Hepatocyte (in vitro differentiated cells): ENCODE results near the gene CENPQ. TPM values are rescaled to one million over a fixed set of nuclear protein-coding genes. Genes with fewer than 3 reads are reported as not detected.

ENCODE experiments used
- DNase-seq: peaks from one replicate; pipeline ENCODE4 v3.0.0-alpha.2; 2016; ENCODE audit warnings: low spot score
- H2AFZ ChIP-seq: fragments of 200-600 bp; sonication (generic); 2 replicates; pipeline ENCODE4 v1.6.0; 2016; ENCODE audit warnings: antibody characterized with exemption, mild to moderate bottlenecking
- H3K27ac ChIP-seq: fragments of 200-600 bp; sonication (generic); 2 replicates; pipeline ENCODE4 v1.5.1; 2016; ENCODE audit warnings: mild to moderate bottlenecking
- H3K27me3 ChIP-seq: fragments of 200-600 bp; sonication (generic); 2 replicates; pipeline ENCODE4 v1.6.1; 2016
- H3K36me3 ChIP-seq: fragments of 200-600 bp; sonication (generic); replicated peaks from 2 replicates; pipeline ENCODE4 v1.5.1; 2016; ENCODE audit warnings: low read depth; ENCODE audit not compliant: insufficient read depth
- H3K4me1 ChIP-seq: fragments of 200-600 bp; sonication (generic); 2 replicates; pipeline ENCODE4 v1.5.1; 2016; ENCODE audit warnings: mild to moderate bottlenecking, moderate library complexity; ENCODE audit not compliant: insufficient read depth
- H3K4me2 ChIP-seq: fragments of 200-600 bp; sonication (generic); 2 replicates; pipeline ENCODE4 v1.6.0; 2016
- H3K4me3 ChIP-seq: fragments of 200-600 bp; sonication (generic); 2 replicates; pipeline ENCODE4 v1.5.1; 2016; ENCODE audit warnings: mild to moderate bottlenecking
- H3K79me2 ChIP-seq: fragments of 200-600 bp; sonication (generic); 2 replicates; pipeline ENCODE4 v1.6.0; 2017; ENCODE audit warnings: mild to moderate bottlenecking
- H3K9me2 ChIP-seq: fragments of 200-600 bp; sonication (generic); replicated peaks from 2 replicates; pipeline ENCODE4 v1.6.0; 2017; ENCODE audit warnings: mild to moderate bottlenecking; ENCODE audit not compliant: insufficient read depth
- H3K9me3 ChIP-seq: fragments of 200-600 bp; sonication (generic); 2 replicates; pipeline ENCODE4 v1.5.1; 2016; ENCODE audit warnings: low read depth, mild to moderate bottlenecking
- H4K20me1 ChIP-seq: fragments of 200-600 bp; sonication (generic); 2 replicates; pipeline ENCODE4 v1.6.0; 2016; ENCODE audit warnings: mild to moderate bottlenecking; ENCODE audit not compliant: insufficient read depth, poor library complexity, severe bottlenecking
- EZH2 ChIP-seq: fragments of 200-600 bp; sonication (generic); IDR thresholded peaks from 2 replicates; pipeline ENCODE4 v1.6.1; 2016; ENCODE audit warnings: antibody characterized with exemption, mild to moderate bottlenecking, borderline replicate concordance
- EZH2phosphoT487 ChIP-seq: fragments of 200-600 bp; sonication (generic); IDR thresholded peaks from one replicate; pipeline ENCODE4 v1.6.1; 2018; ENCODE audit warnings: antibody characterized with exemption, mild to moderate bottlenecking, low read depth, moderate library complexity; ENCODE audit not compliant: unreplicated experiment, severe bottlenecking
- WGBS: methylation state at CpG from one replicate; pipeline ENCODE4 v1.1.6; 2016; ENCODE audit warnings: low lambda C conversion rate; ENCODE audit errors: missing lambda C conversion rate; 5-methylcytosine and 5-hydroxymethylcytosine counted together
- polyA plus RNA-seq: library from polyadenylated mRNA; unstranded; fragments of >200 nt; fragmentation: Nextera tagmentation; extraction: Ambion mirVana; gene quantifications from 2 replicates; pipeline ENCODE4 v1.2.1, GENCODE V29; 2016
- total RNA-seq: library from RNA; depleted of rRNA; stranded (reverse); fragments of >200 nt; gene quantifications from 2 replicates; pipeline ENCODE4 v1.2.3, GENCODE V29; 2014
- TF ChIP-seq, protein P1 (sequence below): fragments of 200-600 bp; sonication (generic); IDR thresholded peaks from 2 replicates; pipeline ENCODE4 v1.5.1; 2016; ENCODE audit warnings: antibody characterized with exemption, mild to moderate bottlenecking; ENCODE audit not compliant: poor library complexity

Gene CENPQ
- total and polyA plus RNA-seq, 2 experiments from 2014 or later, result 4.4 to 5.0 TPM

DNA sequence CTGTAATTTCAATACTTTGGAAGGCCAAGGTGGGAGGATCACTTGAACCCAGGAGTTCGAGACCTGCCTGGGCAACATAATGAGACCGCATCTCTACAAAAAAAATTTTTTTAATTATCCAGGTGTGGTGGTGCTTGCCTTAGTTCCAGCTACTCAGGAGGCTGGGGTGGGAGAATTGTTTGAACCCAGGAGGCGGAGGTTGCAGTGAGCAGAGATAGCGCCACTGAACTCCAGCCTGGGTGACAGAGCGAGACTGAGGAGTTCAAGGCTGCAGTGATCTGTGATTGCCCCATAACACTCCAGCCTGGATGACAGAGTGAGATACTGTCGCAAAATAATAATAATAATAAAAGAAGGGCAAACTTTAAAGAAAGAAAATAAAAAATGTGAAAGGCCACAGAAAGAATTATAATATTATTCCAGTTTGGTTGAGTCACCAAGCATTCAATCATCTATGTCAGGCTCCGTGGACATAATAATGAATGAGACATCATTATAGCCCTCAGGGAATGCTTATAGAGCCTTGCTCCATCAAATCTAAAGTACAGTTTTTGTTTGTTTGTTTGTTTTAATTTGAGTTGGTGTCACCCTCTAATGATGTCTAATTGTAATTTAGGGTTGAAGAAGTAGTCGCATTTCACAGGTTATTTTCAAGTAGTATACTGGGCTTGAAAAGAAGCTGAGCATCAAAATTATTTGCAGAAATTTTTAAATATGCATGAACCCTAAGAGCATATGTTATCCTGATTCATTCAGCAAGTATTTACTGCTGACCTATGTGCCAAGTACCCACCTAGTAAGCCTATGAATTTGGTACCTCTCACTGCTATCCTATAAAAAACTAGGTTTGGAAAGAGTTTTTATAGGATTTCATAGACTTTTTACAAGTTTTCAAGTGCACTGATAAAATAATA, 51.7 kb downstream of the CENPQ start:
- H3K4me3 ChIP-seq, result no peak overlapping the region
- H3K36me3 ChIP-seq, result no peaks in the 10 kb centered on the region
- H3K4me2 ChIP-seq, result no peak overlapping the region
- H3K27me3 ChIP-seq, result no peaks in the 10 kb centered on the region
- TF ChIP-seq EZH2phosphoT487, result no peak
- TF ChIP-seq EZH2, result no peak
- TF ChIP-seq, protein P1, sequence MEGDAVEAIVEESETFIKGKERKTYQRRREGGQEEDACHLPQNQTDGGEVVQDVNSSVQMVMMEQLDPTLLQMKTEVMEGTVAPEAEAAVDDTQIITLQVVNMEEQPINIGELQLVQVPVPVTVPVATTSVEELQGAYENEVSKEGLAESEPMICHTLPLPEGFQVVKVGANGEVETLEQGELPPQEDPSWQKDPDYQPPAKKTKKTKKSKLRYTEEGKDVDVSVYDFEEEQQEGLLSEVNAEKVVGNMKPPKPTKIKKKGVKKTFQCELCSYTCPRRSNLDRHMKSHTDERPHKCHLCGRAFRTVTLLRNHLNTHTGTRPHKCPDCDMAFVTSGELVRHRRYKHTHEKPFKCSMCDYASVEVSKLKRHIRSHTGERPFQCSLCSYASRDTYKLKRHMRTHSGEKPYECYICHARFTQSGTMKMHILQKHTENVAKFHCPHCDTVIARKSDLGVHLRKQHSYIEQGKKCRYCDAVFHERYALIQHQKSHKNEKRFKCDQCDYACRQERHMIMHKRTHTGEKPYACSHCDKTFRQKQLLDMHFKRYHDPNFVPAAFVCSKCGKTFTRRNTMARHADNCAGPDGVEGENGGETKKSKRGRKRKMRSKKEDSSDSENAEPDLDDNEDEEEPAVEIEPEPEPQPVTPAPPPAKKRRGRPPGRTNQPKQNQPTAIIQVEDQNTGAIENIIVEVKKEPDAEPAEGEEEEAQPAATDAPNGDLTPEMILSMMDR, result no peak
- no peaks in the 10 kb centered on the region for H4K20me1 ChIP-seq
- H3K4me1 ChIP-seq, result no peaks in the 10 kb centered on the region
- no peak overlapping the region for H3K27ac ChIP-seq
- WGBS, result 76% methylated on average over 8 of the region's 8 CpGs
- H3K9me2 ChIP-seq, result no peaks in the 10 kb centered on the region
- no peaks in the 10 kb centered on the region for H3K79me2 ChIP-seq
- H2AFZ ChIP-seq, result no peak overlapping the region
- H3K9me3 ChIP-seq, result no peaks in the 10 kb centered on the region
- DNase-seq, result no peak

DNA sequence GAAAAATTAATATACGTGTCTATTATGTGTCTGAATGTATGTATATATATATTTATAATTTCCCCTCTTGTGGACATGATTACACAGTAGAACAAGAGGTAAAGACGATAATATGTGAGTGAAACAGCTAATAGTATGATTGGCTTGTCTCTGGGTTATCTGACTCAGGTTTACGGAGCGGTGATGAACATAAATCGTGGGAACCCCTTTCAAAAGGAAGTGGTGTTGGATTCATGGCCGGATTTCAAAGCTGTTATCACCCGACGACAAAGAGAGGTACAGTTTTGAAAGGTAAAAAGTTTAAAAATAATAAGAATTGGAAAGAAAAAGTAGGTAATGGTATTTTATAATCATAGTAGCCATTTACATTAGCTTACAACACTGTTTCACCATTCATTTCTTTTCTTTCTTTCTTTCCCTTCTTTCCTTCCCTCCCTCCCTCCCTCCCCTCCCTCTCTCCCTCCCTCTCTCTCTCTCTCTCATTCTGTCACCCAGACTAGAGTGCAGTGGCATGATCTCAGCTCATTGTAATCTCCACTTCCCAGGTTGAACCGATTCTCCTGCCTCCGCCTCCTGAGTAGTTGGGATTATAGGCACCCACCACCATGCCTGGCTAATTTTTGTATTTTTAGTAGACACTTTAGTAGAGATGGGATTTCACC, 52.4 kb downstream of the CENPQ start:
- TF ChIP-seq EZH2, result no peak
- TF ChIP-seq, protein P1, result no peak
- no peak for TF ChIP-seq EZH2phosphoT487
- H3K9me3 ChIP-seq, result no peaks in the 10 kb centered on the region
- no peak overlapping the region for H3K27ac ChIP-seq
- H3K4me1 ChIP-seq, result no peaks in the 10 kb centered on the region
- DNase-seq, result no peak
- no peak overlapping the region for H3K4me3 ChIP-seq
- H4K20me1 ChIP-seq, result no peaks in the 10 kb centered on the region
- H3K27me3 ChIP-seq, result no peaks in the 10 kb centered on the region
- H2AFZ ChIP-seq, result no peak overlapping the region
- H3K9me2 ChIP-seq, result no peaks in the 10 kb centered on the region
- H3K79me2 ChIP-seq, result no peaks in the 10 kb centered on the region
- no peaks in the 10 kb centered on the region for H3K36me3 ChIP-seq
- 85% methylated on average over 10 of the region's 10 CpGs for WGBS
- H3K4me2 ChIP-seq, result no peak overlapping the region

DNA sequence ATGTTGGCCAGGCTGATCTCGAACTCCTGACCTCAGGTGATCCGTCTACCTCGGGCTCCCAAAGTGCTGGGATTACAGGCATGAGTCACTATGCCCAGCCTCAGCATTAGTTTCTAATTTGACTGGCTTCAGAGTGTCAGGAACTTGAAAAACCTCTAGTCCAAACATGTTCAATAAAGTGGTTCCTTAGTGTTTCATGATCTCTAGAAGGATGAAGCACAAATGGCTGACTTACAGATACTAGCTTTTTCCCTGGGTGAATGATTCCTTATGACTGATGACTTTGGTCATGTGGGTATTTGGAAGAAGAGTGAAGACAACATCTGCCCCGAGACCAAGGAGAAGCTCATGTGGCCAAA, 53.0 kb downstream of the CENPQ start:
- H3K27me3 ChIP-seq, result no peaks in the 10 kb centered on the region
- H3K9me2 ChIP-seq, result no peaks in the 10 kb centered on the region
- no peak overlapping the region for H3K4me2 ChIP-seq
- H4K20me1 ChIP-seq, result no peaks in the 10 kb centered on the region
- H3K4me1 ChIP-seq, result no peaks in the 10 kb centered on the region
- H3K36me3 ChIP-seq, result no peaks in the 10 kb centered on the region
- no peak overlapping the region for H3K4me3 ChIP-seq
- H3K9me3 ChIP-seq, result no peaks in the 10 kb centered on the region
- WGBS, result 89% methylated on average over 4 of the region's 4 CpGs
- H3K27ac ChIP-seq, result no peak overlapping the region
- DNase-seq, result no peak
- no peaks in the 10 kb centered on the region for H3K79me2 ChIP-seq
- no peak overlapping the region for H2AFZ ChIP-seq
- TF ChIP-seq, protein P1, result no peak
- TF ChIP-seq EZH2, result no peak
- no peak for TF ChIP-seq EZH2phosphoT487
